K562 (cell line): ENCODE results near the gene N4BP2. TPM values are rescaled to one million over a fixed set of nuclear protein-coding genes. Genes with fewer than 3 reads are reported as not detected.
A peak's percentile ranks its signal among the peaks of the same experiment; 100 is the strongest.

Source experiments
- CBX8 ChIP-seq: fragments of 200-600 bp; sonication (generic); IDR thresholded peaks from 2 replicates; pipeline ENCODE4 v1.6.1; 2012; ENCODE audit warnings: borderline replicate concordance, mixed run types, low read depth, mild to moderate bottlenecking, moderate library complexity, mixed read lengths, low read length, control low read depth, inconsistent platforms; ENCODE audit not compliant: poor library complexity, severe bottlenecking; ENCODE audit errors: extremely low read depth
- CCNT2 ChIP-seq: IDR thresholded peaks from 2 replicates; pipeline ENCODE4 v1.6.1; 2011; ENCODE audit warnings: borderline replicate concordance, low read depth, mild to moderate bottlenecking, moderate library complexity, mixed read lengths, low read length; ENCODE audit not compliant: insufficient read length; ENCODE audit errors: extremely low read depth
- CHD1 ChIP-seq: fragments of 200-600 bp; sonication (generic); IDR thresholded peaks from one replicate; pipeline ENCODE4 v1.6.1; 2012; ENCODE audit warnings: mild to moderate bottlenecking, moderate library complexity, low read length, inconsistent platforms
- HNRNPH1 ChIP-seq: fragments of 200-400 bp; formaldehyde crosslinking; optimal IDR thresholded peaks from 2 replicates; pipeline ENCODE3; 2017; ENCODE audit warnings: low read depth, mild to moderate bottlenecking, low read length, moderate library complexity
- NFXL1 ChIP-seq: fragments of 450-650 bp; formaldehyde crosslinking; IDR thresholded peaks from 2 replicates; pipeline ENCODE4 v1.4.0; 2021; ENCODE audit warnings: mild to moderate bottlenecking
- NR2C1 ChIP-seq, 2 experiments: fragments of 450-650 bp; IDR thresholded peaks; 2 replicates each; pipeline ENCODE4 v1.6.1; 2017; ENCODE audit warnings: mild to moderate bottlenecking in 2 of 2, antibody characterized with exemption in 1 of 2, inconsistent platforms in 1 of 2, missing compliant biosample characterization in 1 of 2, missing genetic modification characterization in 1 of 2
- POLR2A ChIP-seq: fragments of 450-650 bp; conservative IDR thresholded peaks from 2 replicates; pipeline ENCODE4 v1.6.1; 2016
- POLR2G ChIP-seq: fragments of 200-400 bp; formaldehyde crosslinking; IDR thresholded peaks from 2 replicates; pipeline ENCODE4 v1.6.1; 2017; ENCODE audit warnings: low read depth, mild to moderate bottlenecking, antibody characterized with exemption, low read length, moderate library complexity
- SAFB ChIP-seq: fragments of 200-400 bp; formaldehyde crosslinking; IDR thresholded peaks from 2 replicates; pipeline ENCODE4 v1.6.1; 2017; ENCODE audit warnings: low read depth, low read length, borderline replicate concordance
- ZNF639 ChIP-seq, 2 experiments: fragments of 200-800 bp in 1 of 2; sonication (Bioruptor generic) in 1 of 2; sonication (generic) in 1 of 2; formaldehyde crosslinking in 1 of 2; IDR thresholded peaks in 1 of 2; conservative IDR thresholded peaks in 1 of 2; 2 replicates each; pipeline versions ENCODE4 v1.5.0 to v1.6.1; 2016 to 2020; ENCODE audit warnings: missing compliant biosample characterization in 1 of 2, missing genetic modification characterization in 1 of 2, missing genetic modification reagents in 1 of 2
- polyA plus RNA-seq, 8 experiments: library from polyadenylated mRNA; depleted of rRNA in 4 of 8; stranded (reverse) in 5 of 8; unstranded in 3 of 8; fragments of >200 nt; fragmentation: Nextera tagmentation in 2 of 8; fragmentation: Illumina TruSeq in 1 of 8; extraction: Ambion mirVana in 2 of 8; extraction: Trizol in 1 of 8; gene quantifications; 2 replicates each; pipeline versions ENCODE4 v1.2.1 to v1.2.3, GENCODE V29; 2011 to 2014; ENCODE audit warnings: inconsistent platforms in 1 of 8, missing spikeins in 1 of 8
- total RNA-seq, 7 experiments: library from RNA; depleted of rRNA in 6 of 7; stranded (reverse); fragments of >200 nt in 6 of 7; fragmentation: Illumina TruSeq in 2 of 7; extraction: Trizol in 2 of 7; gene quantifications; 2 replicates each; pipeline versions ENCODE4 v1.2.1 to v1.2.3, GENCODE V29; 2011 to 2021; ENCODE audit warnings: low replicate concordance in 1 of 7
- TF ChIP-seq, protein P1 (sequence below): sonication (generic); formaldehyde crosslinking; IDR thresholded peaks from 2 replicates; pipeline ENCODE4 v1.4.0; 2020; ENCODE audit warnings: mild to moderate bottlenecking, missing genetic modification reagents
- TF ChIP-seq, protein P2 (sequence below): fragments of 450-650 bp; conservative IDR thresholded peaks from 2 replicates; pipeline ENCODE4 v1.6.1; 2016; ENCODE audit warnings: missing genetic modification characterization, low read depth, mild to moderate bottlenecking, missing compliant biosample characterization, moderate library complexity
- TF ChIP-seq, protein P3 (sequence below): fragments of 250-450 bp; sonication (Bioruptor Pico); IDR thresholded peaks from 2 replicates; pipeline ENCODE4 v1.5.0; 2021

Gene N4BP2
- total and polyA plus RNA-seq, 9 of the 15 experiments (the other 6 are each of a cell fraction or from before 2014, with no cell fraction given): 2.7 to 12.6 (median 7.6) TPM

DNA sequence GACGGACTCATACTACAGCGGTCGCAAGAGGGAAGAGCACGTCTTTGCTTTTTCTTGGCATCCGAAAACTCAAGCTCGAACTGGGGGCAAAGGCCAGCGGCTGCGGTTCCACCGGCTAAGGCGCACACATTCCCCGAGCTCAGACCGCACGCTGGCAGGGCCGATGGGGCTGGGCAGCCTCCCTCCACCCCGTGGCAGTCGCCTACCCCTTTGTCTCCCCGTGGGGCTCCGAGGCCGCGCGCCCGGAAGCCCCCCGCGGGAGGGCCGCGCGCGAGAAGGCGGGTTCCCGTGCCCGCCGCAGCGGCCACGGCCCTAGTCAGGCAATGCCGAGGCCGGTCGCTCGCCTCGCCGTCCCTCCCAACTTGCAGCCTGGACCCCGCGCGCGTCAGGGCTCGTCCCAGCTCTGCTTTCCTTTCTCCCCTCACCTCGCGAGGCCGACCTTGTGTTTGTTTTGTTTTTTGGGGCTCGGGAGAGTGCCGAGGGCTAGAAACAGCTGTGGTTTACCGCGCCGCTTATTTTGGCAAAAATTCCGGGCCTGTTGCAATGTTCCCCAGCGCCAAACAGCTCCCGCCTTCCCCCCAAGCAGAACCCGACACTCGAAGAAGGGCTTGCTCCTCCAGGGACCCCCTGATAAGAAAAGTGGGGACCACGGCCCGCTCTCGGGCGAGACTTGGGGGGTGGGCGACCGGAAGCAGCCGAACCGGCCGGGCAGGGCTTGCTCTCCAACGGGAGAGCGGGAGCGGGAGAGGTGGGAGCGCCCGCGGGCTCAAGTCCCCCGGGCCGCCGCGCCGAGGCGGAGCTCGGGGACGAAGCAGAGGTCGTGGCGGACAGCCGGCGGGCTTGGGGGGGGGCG, 561 bp upstream of the N4BP2 start (continued):
- TF ChIP-seq NR2C1 (IDR thresholded peaks at IDR 0.05) (no peak), NR2C1 (tag; IDR thresholded peaks at IDR 0.05) (peak; percentile 60), CBX8 (no peak), HNRNPH1 (no peak), POLR2G (peak; percentile 85), ZNF639 (CRISPR knock-in tag; conservative IDR thresholded peaks at IDR 0.05 in 1 of 2, IDR thresholded peaks at IDR 0.05 in 1 of 2) (peak in 1 of 2 experiments; percentile 18; a peak in 1 of 4 replicates), CHD1 (peak; percentile 88), SAFB (peak; percentile 86), CCNT2 (peak; percentile 15), NFXL1 (CRISPR knock-in tag) (no peak), POLR2A (peak; percentile 65)
- TF ChIP-seq, protein P1, sequence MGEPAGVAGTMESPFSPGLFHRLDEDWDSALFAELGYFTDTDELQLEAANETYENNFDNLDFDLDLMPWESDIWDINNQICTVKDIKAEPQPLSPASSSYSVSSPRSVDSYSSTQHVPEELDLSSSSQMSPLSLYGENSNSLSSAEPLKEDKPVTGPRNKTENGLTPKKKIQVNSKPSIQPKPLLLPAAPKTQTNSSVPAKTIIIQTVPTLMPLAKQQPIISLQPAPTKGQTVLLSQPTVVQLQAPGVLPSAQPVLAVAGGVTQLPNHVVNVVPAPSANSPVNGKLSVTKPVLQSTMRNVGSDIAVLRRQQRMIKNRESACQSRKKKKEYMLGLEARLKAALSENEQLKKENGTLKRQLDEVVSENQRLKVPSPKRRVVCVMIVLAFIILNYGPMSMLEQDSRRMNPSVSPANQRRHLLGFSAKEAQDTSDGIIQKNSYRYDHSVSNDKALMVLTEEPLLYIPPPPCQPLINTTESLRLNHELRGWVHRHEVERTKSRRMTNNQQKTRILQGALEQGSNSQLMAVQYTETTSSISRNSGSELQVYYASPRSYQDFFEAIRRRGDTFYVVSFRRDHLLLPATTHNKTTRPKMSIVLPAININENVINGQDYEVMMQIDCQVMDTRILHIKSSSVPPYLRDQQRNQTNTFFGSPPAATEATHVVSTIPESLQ (CRISPR knock-in tag): peak; percentile 3; the same call in 1 of the 2 replicates
- TF ChIP-seq, protein P2, sequence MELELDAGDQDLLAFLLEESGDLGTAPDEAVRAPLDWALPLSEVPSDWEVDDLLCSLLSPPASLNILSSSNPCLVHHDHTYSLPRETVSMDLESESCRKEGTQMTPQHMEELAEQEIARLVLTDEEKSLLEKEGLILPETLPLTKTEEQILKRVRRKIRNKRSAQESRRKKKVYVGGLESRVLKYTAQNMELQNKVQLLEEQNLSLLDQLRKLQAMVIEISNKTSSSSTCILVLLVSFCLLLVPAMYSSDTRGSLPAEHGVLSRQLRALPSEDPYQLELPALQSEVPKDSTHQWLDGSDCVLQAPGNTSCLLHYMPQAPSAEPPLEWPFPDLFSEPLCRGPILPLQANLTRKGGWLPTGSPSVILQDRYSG: peak; percentile 36; the same call in 1 of the 2 replicates
- TF ChIP-seq, protein P3, sequence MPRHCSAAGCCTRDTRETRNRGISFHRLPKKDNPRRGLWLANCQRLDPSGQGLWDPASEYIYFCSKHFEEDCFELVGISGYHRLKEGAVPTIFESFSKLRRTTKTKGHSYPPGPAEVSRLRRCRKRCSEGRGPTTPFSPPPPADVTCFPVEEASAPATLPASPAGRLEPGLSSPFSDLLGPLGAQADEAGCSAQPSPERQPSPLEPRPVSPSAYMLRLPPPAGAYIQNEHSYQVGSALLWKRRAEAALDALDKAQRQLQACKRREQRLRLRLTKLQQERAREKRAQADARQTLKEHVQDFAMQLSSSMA: 0 out of 2 replicates have a peak, but pooled peaks have one; percentile 66
